K562 (cell line): ENCODE measurements around the gene TMEFF2. TPM values are rescaled to one million over a fixed set of nuclear protein-coding genes. Genes with fewer than 3 reads are reported as not detected.

ENCODE experiments used
- ATAC-seq: fragments of 200-7000 bp; cut with Tn5 transposase; 3 replicates; pipeline ENCODE4 v1.9.1; 2020; ENCODE audit warnings: moderate library complexity
- BruUV-seq: library from RNA; stranded (reverse); fragments of 400-500 nt; replicated peaks from 2 replicates; lab custom pipeline; 2021; lab: Mats Ljungman, UMichigan
- CTCF ChIA-PET: fragments of 300-600 bp; formaldehyde crosslinking; extraction: SDS; loops from one replicate; lab custom pipeline; 2021; ENCODE audit warnings: low intra/inter-chr PET ratio; lab: Yijun Ruan, JAX
- POLR2A ChIA-PET: fragments of 300-600, 350-650 bp; sonication (Branson Sonifier 250); formaldehyde crosslinking; extraction: SDS; loops from one replicate; lab custom pipeline; 2021; ENCODE audit warnings: antibody characterized with exemption, inconsistent platforms; lab: Yijun Ruan, JAX
- DNase-seq, 4 experiments: peaks; one replicate each; pipeline versions ENCODE4 v3.0.0 to v3.0.0-alpha.2; 2011 to 2018; ENCODE audit warnings: low spot score in 3 of 4, mixed read lengths in 3 of 4; ENCODE audit errors: extremely low read depth in 1 of 4
- FAIRE-seq: peaks from 2 replicates; lab custom pipeline; 2011; peaks lifted over from hg19 to GRCh38; lab: Jason Lieb, UNC
- H2AFZ ChIP-seq: 2 replicates; pipeline ENCODE4 v1.6.0; 2011; ENCODE audit warnings: low read depth, low read length, control low read depth, inconsistent platforms
- H3K27ac ChIP-seq: fragments of 200-600 bp; 3 replicates; pipeline ENCODE4 v1.8.0; 2011; ENCODE audit warnings: low read depth, mild to moderate bottlenecking, control low read depth, inconsistent platforms, low read length, moderate library complexity, mixed read lengths; ENCODE audit errors: extremely low read depth
- H3K27me3 ChIP-seq, 2 experiments: fragments of 300-600 bp in 1 of 2; 2 replicates in 1 of 2; 3 replicates in 1 of 2; pipeline versions ENCODE4 v1.6.0 to v1.8.0; 2011; ENCODE audit warnings: inconsistent platforms in 2 of 2, low read length in 2 of 2, mild to moderate bottlenecking in 1 of 2, mixed read lengths in 1 of 2, moderate library complexity in 1 of 2; ENCODE audit not compliant: control insufficient read depth in 2 of 2, insufficient read depth in 2 of 2
- H3K36me3 ChIP-seq: fragments of 300-600 bp; 3 replicates; pipeline ENCODE4 v1.8.0; 2011; ENCODE audit warnings: mild to moderate bottlenecking, low read length, inconsistent platforms; ENCODE audit not compliant: control insufficient read depth, insufficient read depth
- H3K4me1 ChIP-seq, 2 experiments: fragments of 200-600 bp in 1 of 2; replicated peaks in 1 of 2; 2 replicates in 1 of 2; 3 replicates in 1 of 2; pipeline versions ENCODE4 v1.5.1 to v1.8.0; 2011; ENCODE audit warnings: inconsistent platforms in 2 of 2, low read length in 2 of 2, mild to moderate bottlenecking in 1 of 2, mixed read lengths in 1 of 2, moderate library complexity in 1 of 2; ENCODE audit not compliant: control insufficient read depth in 2 of 2, insufficient read depth in 2 of 2
- H3K4me2 ChIP-seq: 2 replicates; pipeline ENCODE4 v1.6.1; 2011; ENCODE audit warnings: low read length, control low read depth, inconsistent platforms, mixed read lengths; ENCODE audit not compliant: insufficient read depth
- H3K4me3 ChIP-seq: fragments of 200-600 bp; sonication (generic), shearing (Covaris generic); 2 replicates; pipeline ENCODE4 v1.5.1; 2016; ENCODE audit warnings: control low read depth, inconsistent platforms
- H3K79me2 ChIP-seq: fragments of 200-600 bp; 3 replicates; pipeline ENCODE4 v1.8.0; 2011; ENCODE audit warnings: low read length, inconsistent platforms; ENCODE audit not compliant: control insufficient read depth, insufficient read depth
- H3K9ac ChIP-seq, 2 experiments: 2 replicates each; pipeline versions ENCODE4 v1.6.0 to v1.6.1; 2011; ENCODE audit warnings: low read depth in 2 of 2, low read length in 2 of 2, control low read depth in 1 of 2, inconsistent platforms in 1 of 2, mild to moderate bottlenecking in 1 of 2, mixed read lengths in 1 of 2; ENCODE audit not compliant: insufficient read depth in 1 of 2
- H3K9me1 ChIP-seq: one replicate; pipeline ENCODE4 v1.6.0; 2011; ENCODE audit warnings: inconsistent platforms, mild to moderate bottlenecking, low read length, moderate library complexity; ENCODE audit not compliant: control insufficient read depth, insufficient read depth
- H3K9me3 ChIP-seq: replicated peaks from 2 replicates; pipeline ENCODE4 v1.5.1; 2011; ENCODE audit warnings: low read depth, low read length, inconsistent platforms; ENCODE audit not compliant: control insufficient read depth, insufficient read depth
- H4K20me1 ChIP-seq: replicated peaks from 2 replicates; pipeline ENCODE4 v1.6.1; 2011; ENCODE audit warnings: low read length, inconsistent platforms, mixed read lengths; ENCODE audit not compliant: control insufficient read depth, insufficient read depth
- CREB5 ChIP-seq: fragments of 250-450 bp; sonication (Bioruptor Pico); IDR thresholded peaks from 2 replicates; pipeline ENCODE4 v1.5.0; 2020; ENCODE audit warnings: mild to moderate bottlenecking
- FOXK1 ChIP-seq: sonication (generic); formaldehyde crosslinking; IDR thresholded peaks from 2 replicates; pipeline ENCODE4 v1.8.0; 2022; ENCODE audit warnings: missing genetic modification reagents, mild to moderate bottlenecking, borderline replicate concordance
- FOXM1 ChIP-seq, 2 experiments: fragments of 450-650 bp in 1 of 2; sonication (generic) in 1 of 2; formaldehyde crosslinking in 1 of 2; IDR thresholded peaks; 2 replicates each; pipeline versions ENCODE4 v1.6.1 to v1.9.0; 2017 to 2022; ENCODE audit warnings: low read depth in 2 of 2, mild to moderate bottlenecking in 2 of 2, missing genetic modification reagents in 1 of 2, moderate library complexity in 1 of 2
- MTA1 ChIP-seq: fragments of 450-650 bp; IDR thresholded peaks from 2 replicates; pipeline ENCODE4 v1.6.1; 2017; ENCODE audit warnings: borderline replicate concordance
- PHF20 ChIP-seq: fragments of 450-650 bp; IDR thresholded peaks from 2 replicates; pipeline ENCODE4 v1.6.1; 2018; ENCODE audit not compliant: partially characterized antibody
- SIN3A ChIP-seq, 2 experiments: fragments of 150-350 bp in 1 of 2; IDR thresholded peaks; 2 replicates each; pipeline ENCODE4 v1.6.1; 2011 to 2016; ENCODE audit warnings: borderline replicate concordance in 2 of 2, low read depth in 2 of 2, low read length in 2 of 2, mild to moderate bottlenecking in 2 of 2, moderate library complexity in 2 of 2; ENCODE audit not compliant: control insufficient read depth in 1 of 2
- STAT5A ChIP-seq: IDR thresholded peaks from 2 replicates; pipeline ENCODE4 v1.6.1; 2012; ENCODE audit warnings: low read length, inconsistent platforms, borderline replicate concordance
- TAF1 ChIP-seq: IDR thresholded peaks from 2 replicates; pipeline ENCODE4 v1.6.1; 2011; ENCODE audit warnings: mild to moderate bottlenecking, low read length, moderate library complexity; ENCODE audit not compliant: insufficient read depth, control insufficient read depth, severe bottlenecking; ENCODE audit errors: extremely low read depth
- ZNF124 ChIP-seq: sonication (generic); formaldehyde crosslinking; IDR thresholded peaks from 2 replicates; pipeline ENCODE4 v1.8.1; 2022; ENCODE audit warnings: missing genetic modification reagents
- ZNF133 ChIP-seq: fragments of 250-450 bp; sonication (Bioruptor Pico); IDR thresholded peaks from 2 replicates; pipeline ENCODE4 v1.4.0; 2020; ENCODE audit warnings: mild to moderate bottlenecking
- ZNF175 ChIP-seq: fragments of 200-800 bp; sonication (Bioruptor generic); IDR thresholded peaks from 2 replicates; pipeline ENCODE4 v1.6.1; 2016; ENCODE audit warnings: low read depth, mild to moderate bottlenecking, missing genetic modification characterization, missing compliant biosample characterization
- ZNF282 ChIP-seq: sonication (generic); formaldehyde crosslinking; IDR thresholded peaks from 2 replicates; pipeline ENCODE4 v1.8.1; 2023; ENCODE audit warnings: missing genetic modification reagents
- ZNF324 ChIP-seq: fragments of 250-450 bp; sonication (Bioruptor Pico); IDR thresholded peaks from 2 replicates; pipeline ENCODE4 v1.4.0; 2020; ENCODE audit warnings: mild to moderate bottlenecking
- ZNF586 ChIP-seq: fragments of 450-650 bp; formaldehyde crosslinking; conservative IDR thresholded peaks from 2 replicates; pipeline ENCODE4 v1.4.0; 2020; ENCODE audit warnings: mild to moderate bottlenecking, moderate library complexity
- WGBS: fragments of 100-300 bp; shearing (Covaris generic); methylation state at CpG from one replicate; pipeline ENCODE4 v1.1.6; 2016; ENCODE audit warnings: low coverage, mixed read lengths; ENCODE audit not compliant: insufficient coverage; ENCODE audit errors: missing lambda C conversion rate; 5-methylcytosine and 5-hydroxymethylcytosine counted together
- in situ Hi-C: fragments of 300-500 bp; cut with MboI; formaldehyde crosslinking; loops from 4 replicates; pipeline ENCODE4 v1.15.0; 2018; ENCODE audit warnings: inconsistent platforms, mixed read lengths
- intact Hi-C: fragments of 100-400 bp; cut with micrococcal nuclease; formaldehyde crosslinking; loops from 2 replicates; pipeline ENCODE4 v1.14.2; 2022
- polyA plus RNA-seq, 8 experiments: library from polyadenylated mRNA; depleted of rRNA in 4 of 8; stranded (reverse) in 5 of 8; unstranded in 3 of 8; fragments of >200 nt; fragmentation: Nextera tagmentation in 2 of 8; fragmentation: Illumina TruSeq in 1 of 8; extraction: Ambion mirVana in 2 of 8; extraction: Trizol in 1 of 8; gene quantifications; 2 replicates each; pipeline versions ENCODE4 v1.2.1 to v1.2.3, GENCODE V29; 2011 to 2014; ENCODE audit warnings: inconsistent platforms in 1 of 8, missing spikeins in 1 of 8
- total RNA-seq, 7 experiments: library from RNA; depleted of rRNA in 6 of 7; stranded (reverse); fragments of >200 nt in 6 of 7; fragmentation: Illumina TruSeq in 2 of 7; extraction: Trizol in 2 of 7; gene quantifications; 2 replicates each; pipeline versions ENCODE4 v1.2.1 to v1.2.3, GENCODE V29; 2011 to 2021; ENCODE audit warnings: low replicate concordance in 1 of 7
- TF ChIP-seq, protein P1 (sequence below): conservative IDR thresholded peaks from 2 replicates; pipeline ENCODE4 v1.6.1; 2011; ENCODE audit warnings: low read depth, mild to moderate bottlenecking, low read length; ENCODE audit not compliant: control insufficient read depth
- TF ChIP-seq, protein P2 (sequence below): sonication (generic); formaldehyde crosslinking; IDR thresholded peaks from 2 replicates; pipeline ENCODE4 v1.8.0; 2022; ENCODE audit warnings: missing genetic modification reagents, mild to moderate bottlenecking, borderline replicate concordance
- TF ChIP-seq, protein P3 (sequence below): fragments of 250-450 bp; sonication (Bioruptor Pico); IDR thresholded peaks from 2 replicates; pipeline ENCODE4 v1.4.0; 2020

The TMEFF2 gene
- total and polyA plus RNA-seq, 9 of the 15 experiments (the other 6 are each of a cell fraction or from before 2014, with no cell fraction given) = 1.4 TPM; not detected in 8

GRCh38 chr2:191965733-191966132 lies 229.0 kb downstream of the TMEFF2 start:
- H3K4me1 ChIP-seq = peaks cover 0 to 8% of the 10 kb centered on the region in 2 experiments; a peak in 2 of 5 replicates
- no peak for DNase-seq
- ChIA-PET POLR2A (no interaction called here), CTCF (no interaction called here)
- H3K27me3 ChIP-seq = no peaks in the 10 kb centered on the region
- no peaks in the 10 kb centered on the region for H3K79me2 ChIP-seq
- H3K36me3 ChIP-seq = no peaks in the 10 kb centered on the region
- no peak overlapping the region for H3K4me3 ChIP-seq
- ATAC-seq = no peak
- 75% methylated on average over 4 of the region's 4 CpGs for WGBS
- H3K9me1 ChIP-seq = no peaks in the 10 kb centered on the region
- no peaks in the 10 kb centered on the region; the same call in 1 of the 2 replicates for H4K20me1 ChIP-seq
- H3K9ac ChIP-seq = no peak overlapping the region
- no peak overlapping the region for H2AFZ ChIP-seq
- no TSS peak for BruUV-seq
- FAIRE-seq = no peak
- intact Hi-C loops (no loop called here), in situ Hi-C loops (no loop called here)
- no peaks in the 10 kb centered on the region for H3K9me3 ChIP-seq
- H3K27ac ChIP-seq = no peak overlapping the region
- H3K4me2 ChIP-seq = no peak overlapping the region
- TF ChIP-seq FOXM1 (IDR thresholded peaks at IDR 0.05; ENCODE audit: low read depth) (no peak), FOXM1 (CRISPR knock-in tag; IDR thresholded peaks at IDR 0.05; ENCODE audit: low read depth) (no peak), PHF20 (no peak), ZNF282 (no peak), ZNF124 (CRISPR knock-in tag) (no peak), CREB5 (CRISPR knock-in tag) (no peak), TAF1 (no peak), STAT5A (no peak), FOXK1 (no peak), ZNF133 (CRISPR knock-in tag) (no peak), ZNF324 (no peak), ZNF586 (no peak), SIN3A (IDR thresholded peaks at IDR 0.05; ENCODE audit: borderline replicate concordance in 2 of 2, control insufficient read depth in 1 of 2, low read depth in 2 of 2, low read length in 2 of 2) (no peak), ZNF175 (no peak), MTA1 (no peak)
- TF ChIP-seq, protein P1, sequence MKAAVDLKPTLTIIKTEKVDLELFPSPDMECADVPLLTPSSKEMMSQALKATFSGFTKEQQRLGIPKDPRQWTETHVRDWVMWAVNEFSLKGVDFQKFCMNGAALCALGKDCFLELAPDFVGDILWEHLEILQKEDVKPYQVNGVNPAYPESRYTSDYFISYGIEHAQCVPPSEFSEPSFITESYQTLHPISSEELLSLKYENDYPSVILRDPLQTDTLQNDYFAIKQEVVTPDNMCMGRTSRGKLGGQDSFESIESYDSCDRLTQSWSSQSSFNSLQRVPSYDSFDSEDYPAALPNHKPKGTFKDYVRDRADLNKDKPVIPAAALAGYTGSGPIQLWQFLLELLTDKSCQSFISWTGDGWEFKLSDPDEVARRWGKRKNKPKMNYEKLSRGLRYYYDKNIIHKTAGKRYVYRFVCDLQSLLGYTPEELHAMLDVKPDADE = no peak
- TF ChIP-seq, protein P2, sequence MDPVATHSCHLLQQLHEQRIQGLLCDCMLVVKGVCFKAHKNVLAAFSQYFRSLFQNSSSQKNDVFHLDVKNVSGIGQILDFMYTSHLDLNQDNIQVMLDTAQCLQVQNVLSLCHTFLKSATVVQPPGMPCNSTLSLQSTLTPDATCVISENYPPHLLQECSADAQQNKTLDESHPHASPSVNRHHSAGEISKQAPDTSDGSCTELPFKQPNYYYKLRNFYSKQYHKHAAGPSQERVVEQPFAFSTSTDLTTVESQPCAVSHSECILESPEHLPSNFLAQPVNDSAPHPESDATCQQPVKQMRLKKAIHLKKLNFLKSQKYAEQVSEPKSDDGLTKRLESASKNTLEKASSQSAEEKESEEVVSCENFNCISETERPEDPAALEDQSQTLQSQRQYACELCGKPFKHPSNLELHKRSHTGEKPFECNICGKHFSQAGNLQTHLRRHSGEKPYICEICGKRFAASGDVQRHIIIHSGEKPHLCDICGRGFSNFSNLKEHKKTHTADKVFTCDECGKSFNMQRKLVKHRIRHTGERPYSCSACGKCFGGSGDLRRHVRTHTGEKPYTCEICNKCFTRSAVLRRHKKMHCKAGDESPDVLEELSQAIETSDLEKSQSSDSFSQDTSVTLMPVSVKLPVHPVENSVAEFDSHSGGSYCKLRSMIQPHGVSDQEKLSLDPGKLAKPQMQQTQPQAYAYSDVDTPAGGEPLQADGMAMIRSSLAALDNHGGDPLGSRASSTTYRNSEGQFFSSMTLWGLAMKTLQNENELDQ (CRISPR knock-in tag) = no peak
- TF ChIP-seq, protein P3, sequence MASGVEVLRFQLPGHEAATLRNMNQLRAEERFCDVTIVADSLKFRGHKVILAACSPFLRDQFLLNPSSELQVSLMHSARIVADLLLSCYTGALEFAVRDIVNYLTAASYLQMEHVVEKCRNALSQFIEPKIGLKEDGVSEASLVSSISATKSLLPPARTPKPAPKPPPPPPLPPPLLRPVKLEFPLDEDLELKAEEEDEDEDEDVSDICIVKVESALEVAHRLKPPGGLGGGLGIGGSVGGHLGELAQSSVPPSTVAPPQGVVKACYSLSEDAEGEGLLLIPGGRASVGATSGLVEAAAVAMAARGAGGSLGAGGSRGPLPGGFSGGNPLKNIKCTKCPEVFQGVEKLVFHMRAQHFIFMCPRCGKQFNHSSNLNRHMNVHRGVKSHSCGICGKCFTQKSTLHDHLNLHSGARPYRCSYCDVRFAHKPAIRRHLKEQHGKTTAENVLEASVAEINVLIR (CRISPR knock-in tag) = no peak
